Transverse colon (tissue), 4 donors: ENCODE measurements around the gene ZNF318. TPM values are rescaled to one million over a fixed set of nuclear protein-coding genes. Genes with fewer than 3 reads are reported as not detected.
A peak's percentile ranks its signal among the peaks of the same experiment; 100 is the strongest.
"Not testable (repeated sequence)": the region's sequence is repeated elsewhere in the genome, so short reads cannot be mapped to it uniquely, and the experiment has no call there.

ENCODE experiments used
- DNase-seq: peaks from one replicate; pipeline ENCODE4 v3.0.0-alpha.2; 2019
- H3K27ac ChIP-seq, 4 donors: fragments of 200-600 bp; sonication (generic); 2 replicates each; pipeline ENCODE4 v1.5.1; 2016 to 2018; ENCODE audit warnings: inconsistent platforms in 4 of 4
- H3K27me3 ChIP-seq: fragments of 200-600 bp; sonication (generic); 2 replicates; pipeline ENCODE4 v1.5.1; 2017; ENCODE audit warnings: inconsistent platforms
- H3K36me3 ChIP-seq, 4 donors: fragments of 200-600 bp; sonication (generic); 2 replicates each; pipeline ENCODE4 v1.5.1; 2017 to 2019; ENCODE audit warnings: inconsistent platforms in 4 of 4
- H3K4me1 ChIP-seq, 4 donors: fragments of 200-600 bp; sonication (generic); 2 replicates each; pipeline ENCODE4 v1.5.1; 2017 to 2020; ENCODE audit warnings: inconsistent platforms in 4 of 4
- H3K4me3 ChIP-seq, 4 donors: fragments of 200-600 bp; sonication (generic); 1 replicate in 1 of 4; 2 replicates in 3 of 4; pipeline versions ENCODE4 v1.5.1 to v1.6.1; 2017 to 2019; ENCODE audit warnings: inconsistent platforms in 4 of 4
- H3K9me3 ChIP-seq, 2 donors: fragments of 200-600 bp; sonication (generic); 2 replicates each; pipeline ENCODE4 v1.5.1; 2017 to 2019; ENCODE audit warnings: inconsistent platforms in 2 of 2
- CTCF ChIP-seq, 5 experiments: fragments of 200-600 bp in 3 of 5; fragments of 450-650 bp in 2 of 5; sonication (generic) in 3 of 5; IDR thresholded peaks; 1 replicate in 2 of 5; 2 replicates in 3 of 5; pipeline ENCODE4 v1.5.1; 2016 to 2017; ENCODE audit warnings: antibody characterized with exemption in 5 of 5, inconsistent platforms in 3 of 5, mild to moderate bottlenecking in 2 of 5, moderate library complexity in 1 of 5
- EP300 ChIP-seq: sonication (generic); formaldehyde crosslinking; IDR thresholded peaks from one replicate; pipeline ENCODE4 v1.6.1; 2017; ENCODE audit warnings: antibody characterized with exemption, low read depth
- POLR2A ChIP-seq: fragments of 450-650 bp; IDR thresholded peaks from one replicate; pipeline ENCODE4 v1.6.1; 2016; ENCODE audit warnings: antibody characterized with exemption, mild to moderate bottlenecking, moderate library complexity
- POLR2AphosphoS5 ChIP-seq, 3 donors: sonication (generic); formaldehyde crosslinking; IDR thresholded peaks; one replicate each; pipeline ENCODE4 v1.6.1; 2016; ENCODE audit warnings: antibody characterized with exemption in 3 of 3
- WGBS, 2 donors: methylation state at CpG; one replicate each; pipeline ENCODE4 v1.1.5; 2018; ENCODE audit warnings: low coverage in 1 of 2; 5-methylcytosine and 5-hydroxymethylcytosine counted together
- in situ Hi-C, 4 donors: fragments of 200-750 bp; cut with MboI; loops; one replicate each; pipeline versions ENCODE4 v1.15.0 to v1.15.1; 2017; ENCODE audit warnings: low sequenced_read_pairs in 3 of 4, low pct_ligation_motif_present in 1 of 4, low pct_unique_long_range_greater_than_20kb in 1 of 4
- intact Hi-C: fragments of 100-400 bp; cut with DNase I; formaldehyde crosslinking; loops from one replicate; pipeline ENCODE4 v1.15.1; 2023; ENCODE audit warnings: low total_unique reads
- total RNA-seq, 4 donors: library from RNA; depleted of rRNA; stranded (reverse); fragments of >200 nt; gene quantifications; one replicate each; pipeline ENCODE4 v1.1.0, GENCODE V29; 2016

ZNF318 gene
- total RNA-seq, 4 donors from 2014 or later, result 13.0 to 17.5 (median 15.4) TPM

GRCh38 chr6:43389730-43390295, 20.4 kb upstream of the ZNF318 start:
- WGBS, 2 donors, result 87 to 90% methylated on average over 3 to 6 of the region's 6 CpGs
- no peak for TF ChIP-seq EP300
- no peak for TF ChIP-seq POLR2AphosphoS5 (IDR thresholded peaks at IDR 0.05)
- TF ChIP-seq CTCF (IDR thresholded peaks at IDR 0.05), result no peak
- TF ChIP-seq POLR2A, result no peak
- DNase-seq, result no peak
- intact Hi-C loops (no loop called here), in situ Hi-C loops (no loop called here)
- no peaks in the 10 kb centered on the region for H3K36me3 ChIP-seq
- no peak overlapping the region for H3K4me3 ChIP-seq
- peaks cover 25% of the 10 kb centered on the region for H3K27me3 ChIP-seq
- H3K9me3 ChIP-seq, result no peaks in the 10 kb centered on the region
- H3K27ac ChIP-seq, result no peak overlapping the region
- no peaks in the 10 kb centered on the region for H3K4me1 ChIP-seq

GRCh38 chr6:43386492-43386891, 17.0 kb upstream of the ZNF318 start:
- H3K4me1 ChIP-seq, result no peaks in the 10 kb centered on the region
- WGBS, 2 donors, result 17 to 36% methylated on average over 1 of the region's 1 CpG
- TF ChIP-seq CTCF (IDR thresholded peaks at IDR 0.05), result peak in 4 of 5 experiments; percentile 35 to 48 (median 41)
- TF ChIP-seq POLR2A, result no peak
- TF ChIP-seq EP300, result no peak
- no peak for TF ChIP-seq POLR2AphosphoS5 (IDR thresholded peaks at IDR 0.05)
- no peak for DNase-seq
- in situ Hi-C loops, result no loop called here
- peaks cover 24% of the 10 kb centered on the region for H3K27me3 ChIP-seq
- no peak overlapping the region for H3K4me3 ChIP-seq
- no peak overlapping the region for H3K27ac ChIP-seq
- intact Hi-C loops, result no loop called here
- H3K36me3 ChIP-seq, result no peaks in the 10 kb centered on the region
- no peaks in the 10 kb centered on the region for H3K9me3 ChIP-seq

- H3K27ac ChIP-seq, result no peak overlapping the region
- 71 to 77% methylated on average over 4 to 6 of the region's 6 CpGs for WGBS, 2 donors
- H3K4me3 ChIP-seq, result no peak overlapping the region
- TF ChIP-seq POLR2AphosphoS5 (IDR thresholded peaks at IDR 0.05), result no peak
- TF ChIP-seq POLR2A, result no peak
- TF ChIP-seq EP300, result no peak
- TF ChIP-seq CTCF (IDR thresholded peaks at IDR 0.05), result no peak
- H3K9me3 ChIP-seq, result no peaks in the 10 kb centered on the region
- intact Hi-C loops (no loop called here), in situ Hi-C loops (no loop called here)
- peaks cover 8% of the 10 kb centered on the region for H3K27me3 ChIP-seq
- H3K4me1 ChIP-seq, result no peaks in the 10 kb centered on the region
- no peak for DNase-seq
- no peaks in the 10 kb centered on the region for H3K36me3 ChIP-seq
Measured at GRCh38 chr6:43383021-43383667, 13.7 kb upstream of the ZNF318 start.

- H3K9me3 ChIP-seq, H3K27ac ChIP-seq, in situ Hi-C loops, H3K4me1 ChIP-seq, DNase-seq, H3K4me3 ChIP-seq, H3K27me3 ChIP-seq, H3K36me3 ChIP-seq, intact Hi-C loops: not testable (repeated sequence)
- 74 to 80% methylated on average over 3 to 9 of the region's 9 CpGs for WGBS, 2 donors
Measured at GRCh38 chr6:43380858-43381257, 11.4 kb upstream of the ZNF318 start.
